PC-3 (cell line): ENCODE measurements around the gene RBL1. TPM values are rescaled to one million over a fixed set of nuclear protein-coding genes. Genes with fewer than 3 reads are reported as not detected.
"Not testable (repeated sequence)": the region's sequence is repeated elsewhere in the genome, so short reads cannot be mapped to it uniquely, and the experiment has no call there.

Experiments
- ATAC-seq: fragments of 200-7000 bp; cut with Tn5 transposase; 2 replicates; pipeline ENCODE4 v1.9.1; 2020; ENCODE audit warnings: mild to moderate bottlenecking, moderate library complexity
- BruUV-seq: library from RNA; stranded (reverse); fragments of 400-500 nt; replicated peaks from 2 replicates; lab custom pipeline; 2021; lab: Mats Ljungman, UMichigan
- CTCF ChIA-PET: fragments of 300-600 bp; sonication (Branson Sonifier 250); formaldehyde crosslinking; loops from one replicate; lab custom pipeline; 2022; ENCODE audit warnings: antibody characterized with exemption; lab: Charles Lee
- POLR2A ChIA-PET: fragments of 300-600 bp; sonication (Branson Sonifier 250); formaldehyde crosslinking; loops from one replicate; lab custom pipeline; 2022; ENCODE audit warnings: antibody characterized with exemption; ENCODE audit not compliant: unreplicated experiment; lab: Charles Lee
- DNase-seq: peaks from one replicate; pipeline ENCODE4 v3.0.0-alpha.2; 2015
- H2AFZ ChIP-seq: fragments of 300-600 bp; sonication (generic); 2 replicates; pipeline ENCODE4 v1.6.0; 2016; ENCODE audit warnings: antibody characterized with exemption, low read length
- H3F3A ChIP-seq: fragments of 300-600 bp; sonication (generic); one replicate; pipeline ENCODE4 v1.6.0; 2017; ENCODE audit warnings: antibody characterized with exemption, low read length, control low read depth, mild to moderate bottlenecking; ENCODE audit not compliant: unreplicated experiment
- H3K27ac ChIP-seq: fragments of 300-600 bp; sonication (generic); 2 replicates; pipeline ENCODE4 v1.5.1; 2016; ENCODE audit warnings: mild to moderate bottlenecking, low read length
- H3K27me3 ChIP-seq: fragments of 300-600 bp; sonication (generic); 2 replicates; pipeline ENCODE4 v1.6.1; 2016; ENCODE audit warnings: low read length, mixed read lengths
- H3K36me3 ChIP-seq: fragments of 300-600 bp; sonication (generic); 2 replicates; pipeline ENCODE4 v1.6.1; 2016; ENCODE audit warnings: low read depth, mixed run types, low read length, mixed read lengths
- H3K4me1 ChIP-seq: fragments of 300-600 bp; sonication (generic); 2 replicates; pipeline ENCODE4 v1.5.1; 2016; ENCODE audit warnings: low read length; ENCODE audit not compliant: insufficient read depth
- H3K4me2 ChIP-seq: fragments of 300-600 bp; sonication (generic); 2 replicates; pipeline ENCODE4 v1.6.0; 2016; ENCODE audit warnings: low read length
- H3K4me3 ChIP-seq: fragments of 300-600 bp; sonication (generic); 2 replicates; pipeline ENCODE4 v1.5.1; 2016; ENCODE audit warnings: mild to moderate bottlenecking, low read length, mixed read lengths
- H3K79me2 ChIP-seq: fragments of 300-600 bp; sonication (generic); 2 replicates; pipeline ENCODE4 v1.6.1; 2017; ENCODE audit warnings: low read length, mixed read lengths
- H3K9ac ChIP-seq: fragments of 300-600 bp; sonication (generic); 2 replicates; pipeline ENCODE4 v1.6.0; 2016; ENCODE audit warnings: mild to moderate bottlenecking, low read length
- H3K9me2 ChIP-seq: fragments of 300-600 bp; sonication (generic); replicated peaks from 2 replicates; pipeline ENCODE4 v1.6.1; 2016; ENCODE audit warnings: mixed run types, low read length, mixed read lengths
- H3K9me3 ChIP-seq: fragments of 300-600 bp; sonication (generic); 2 replicates; pipeline ENCODE4 v1.6.1; 2016; ENCODE audit warnings: low read length, mixed read lengths
- H4K20me1 ChIP-seq: fragments of 300-600 bp; sonication (generic); 2 replicates; pipeline ENCODE4 v1.6.1; 2016; ENCODE audit warnings: low read length, mixed read lengths
- EZH2 ChIP-seq: fragments of 300-600 bp; sonication (generic); IDR thresholded peaks from one replicate; pipeline ENCODE4 v1.6.1; 2017; ENCODE audit warnings: antibody characterized with exemption, mild to moderate bottlenecking, low read length; ENCODE audit not compliant: unreplicated experiment
- EZH2phosphoT487 ChIP-seq: fragments of 300-600 bp; sonication (generic); IDR thresholded peaks from 2 replicates; pipeline ENCODE4 v1.6.1; 2018; ENCODE audit warnings: mild to moderate bottlenecking, antibody characterized with exemption, low read length, borderline replicate concordance
- intact Hi-C: fragments of 100-400 bp; cut with micrococcal nuclease; formaldehyde crosslinking; loops from 2 replicates; pipeline ENCODE4 v1.9.0; 2023
- total RNA-seq: library from RNA; depleted of rRNA; stranded (reverse); fragments of >200 nt; gene quantifications from 2 replicates; pipeline ENCODE4 v1.2.3, GENCODE V29; 2014
- TF ChIP-seq, protein P1 (sequence below): fragments of 300-600 bp; sonication (generic); conservative IDR thresholded peaks from 2 replicates; pipeline ENCODE4 v1.5.1; 2017; ENCODE audit warnings: antibody characterized with exemption, low read depth, mild to moderate bottlenecking, low read length

The RBL1 gene
- total RNA-seq, 1 experiment from 2014 or later = 41.1 TPM

DNA sequence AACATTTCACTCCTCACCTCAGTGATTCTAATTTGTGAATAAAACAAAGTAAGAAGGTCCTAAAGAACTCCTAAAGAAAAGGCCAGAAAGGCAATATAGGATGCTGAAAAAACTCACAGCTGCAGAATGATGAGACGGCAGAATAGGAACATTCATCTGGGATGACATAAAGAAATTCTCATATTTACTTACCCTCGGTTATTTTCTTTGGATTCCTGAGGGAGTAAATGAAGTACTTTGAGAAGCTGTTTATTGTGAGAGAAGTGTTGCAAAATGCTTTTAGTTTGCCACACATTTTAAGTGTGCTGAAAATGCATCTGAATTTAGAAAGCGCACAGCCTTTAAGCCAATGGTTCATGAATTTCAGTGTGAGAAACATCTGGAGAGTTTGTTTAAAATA lies 35.7 kb upstream of the RBL1 start:
- TF ChIP-seq EZH2 (no peak), EZH2phosphoT487 (no peak)
- TF ChIP-seq, protein P1, sequence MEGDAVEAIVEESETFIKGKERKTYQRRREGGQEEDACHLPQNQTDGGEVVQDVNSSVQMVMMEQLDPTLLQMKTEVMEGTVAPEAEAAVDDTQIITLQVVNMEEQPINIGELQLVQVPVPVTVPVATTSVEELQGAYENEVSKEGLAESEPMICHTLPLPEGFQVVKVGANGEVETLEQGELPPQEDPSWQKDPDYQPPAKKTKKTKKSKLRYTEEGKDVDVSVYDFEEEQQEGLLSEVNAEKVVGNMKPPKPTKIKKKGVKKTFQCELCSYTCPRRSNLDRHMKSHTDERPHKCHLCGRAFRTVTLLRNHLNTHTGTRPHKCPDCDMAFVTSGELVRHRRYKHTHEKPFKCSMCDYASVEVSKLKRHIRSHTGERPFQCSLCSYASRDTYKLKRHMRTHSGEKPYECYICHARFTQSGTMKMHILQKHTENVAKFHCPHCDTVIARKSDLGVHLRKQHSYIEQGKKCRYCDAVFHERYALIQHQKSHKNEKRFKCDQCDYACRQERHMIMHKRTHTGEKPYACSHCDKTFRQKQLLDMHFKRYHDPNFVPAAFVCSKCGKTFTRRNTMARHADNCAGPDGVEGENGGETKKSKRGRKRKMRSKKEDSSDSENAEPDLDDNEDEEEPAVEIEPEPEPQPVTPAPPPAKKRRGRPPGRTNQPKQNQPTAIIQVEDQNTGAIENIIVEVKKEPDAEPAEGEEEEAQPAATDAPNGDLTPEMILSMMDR = no peak
- Histone ChIP-seq H3K9me2 (no peaks in the 10 kb centered on the region), H3K27ac (no peak overlapping the region), H3K9ac (no peak overlapping the region), H3F3A (no peaks in the 10 kb centered on the region), H3K27me3 (peaks cover 15% of the 10 kb centered on the region), H3K36me3 (no peaks in the 10 kb centered on the region), H4K20me1 (no peaks in the 10 kb centered on the region), H3K9me3 (no peaks in the 10 kb centered on the region), H3K4me1 (no peaks in the 10 kb centered on the region), H3K4me2 (no peak overlapping the region), H2AFZ (no peak overlapping the region), H3K79me2 (no peaks in the 10 kb centered on the region), H3K4me3 (no peak overlapping the region)
- ChIA-PET POLR2A (no interaction called here), CTCF (no interaction called here)
- ATAC-seq = no peak
- no TSS peak for BruUV-seq
- intact Hi-C loops = no loop called here
- DNase-seq = no peak

DNA sequence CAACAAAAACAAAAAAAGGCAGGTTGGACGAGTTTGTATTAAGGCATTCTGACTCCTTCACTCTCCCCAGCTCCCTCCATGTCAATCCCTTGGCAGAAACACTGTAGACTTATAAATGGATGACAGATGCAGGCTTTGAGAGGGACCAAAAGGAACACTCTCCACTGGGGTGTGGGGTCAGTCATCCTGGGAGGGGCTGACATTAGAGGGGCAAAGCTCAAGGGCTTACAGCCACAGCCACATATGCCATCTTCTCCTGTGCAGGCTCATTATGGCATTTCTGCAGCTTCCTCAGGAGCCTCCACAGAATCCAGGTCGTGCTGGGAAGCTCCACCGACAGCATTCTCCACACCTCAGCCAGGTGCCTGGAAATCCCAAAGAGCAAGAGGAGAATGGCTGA lies 33.0 kb upstream of the RBL1 start:
- H3K79me2 ChIP-seq = no peaks in the 10 kb centered on the region
- H3K27ac ChIP-seq = no peak overlapping the region
- intact Hi-C loops = no loop called here
- H3K4me3 ChIP-seq = no peak overlapping the region
- no peak for DNase-seq
- no peak overlapping the region for H3K4me2 ChIP-seq
- H3K9me2 ChIP-seq = no peaks in the 10 kb centered on the region
- H3K4me1 ChIP-seq = no peaks in the 10 kb centered on the region
- H4K20me1 ChIP-seq = no peaks in the 10 kb centered on the region
- H3K36me3 ChIP-seq = no peaks in the 10 kb centered on the region
- no peak for TF ChIP-seq EZH2
- TF ChIP-seq EZH2phosphoT487 = no peak
- TF ChIP-seq, protein P1 = no peak
- ChIA-PET CTCF (no interaction called here), POLR2A (no interaction called here)
- ATAC-seq = no peak
- H2AFZ ChIP-seq = no peak overlapping the region
- H3K9me3 ChIP-seq = no peaks in the 10 kb centered on the region
- H3K9ac ChIP-seq = no peak overlapping the region
- no peaks in the 10 kb centered on the region for H3F3A ChIP-seq
- BruUV-seq = no TSS peak
- H3K27me3 ChIP-seq = peaks cover 10% of the 10 kb centered on the region; the same call in 1 of the 2 replicates

DNA sequence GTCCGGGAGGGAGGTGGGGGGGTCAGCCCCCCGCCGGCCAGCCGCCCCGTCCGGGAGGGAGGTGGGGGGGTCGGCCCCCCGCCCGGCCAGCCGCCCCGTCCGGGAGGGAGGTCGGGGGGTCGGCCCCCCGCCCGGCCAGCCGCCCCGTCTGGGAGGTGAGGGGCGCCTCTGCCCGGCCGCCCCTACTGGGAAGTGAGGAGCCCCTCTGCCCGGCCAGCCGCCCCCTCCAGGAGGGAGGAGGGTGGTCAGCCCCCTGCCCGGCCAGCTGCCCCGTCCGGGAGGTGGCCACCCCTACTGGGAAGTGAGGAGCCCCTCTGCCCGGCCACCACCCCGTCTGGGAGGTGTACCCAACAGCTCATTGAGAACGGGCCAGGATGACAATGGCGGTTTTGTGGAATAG lies 30.5 kb upstream of the RBL1 start:
- H3K27ac ChIP-seq, H4K20me1 ChIP-seq, H3K9me3 ChIP-seq, H3K4me2 ChIP-seq, POLR2A ChIA-PET, BruUV-seq, CTCF ChIA-PET, DNase-seq, intact Hi-C loops, H3K79me2 ChIP-seq, H3K36me3 ChIP-seq, H3F3A ChIP-seq, H3K4me1 ChIP-seq, H3K9ac ChIP-seq, H2AFZ ChIP-seq, H3K4me3 ChIP-seq, ATAC-seq, H3K27me3 ChIP-seq, H3K9me2 ChIP-seq: not testable (repeated sequence)
